ENCODE data around the gene AGBL4. TPM values are rescaled to one million over a fixed set of nuclear protein-coding genes. Genes with fewer than 3 reads are reported as not detected.
"Not testable (repeated sequence)": the region's sequence is repeated elsewhere in the genome, so short reads cannot be mapped to it uniquely, and the experiment has no call there.

The AGBL4 gene
- total and polyA plus RNA-seq, 5 experiments from 2014 or later = 0.16 to 0.25 TPM; not detected in 3

GRCh38 chr1:49318218-49318617 lies 705.5 kb downstream of the AGBL4 start:
- POLR2A ChIA-PET = interaction anchor here (0.7 kb wide), 1 partner anchor 100 kb away, joined by 3 read pairs; no protein-coding TSS in a partner anchor
- Mint-ChIP-seq H3K9me3 (peaks cover 0 to 7% (median 0%) of the 10 kb centered on the region in 9 donors), H3K27me3 (peaks cover 0 to 7% (median 1%) of the 10 kb centered on the region in 5 donors), H3K4me1 (no peaks in the 10 kb centered on the region), H3K36me3 (no peaks in the 10 kb centered on the region), H3K27ac (no peak overlapping the region), H3K4me3 (no peak overlapping the region)
- ATAC-seq = no peak
- no peak for DNase-seq

- H3K27me3 Mint-ChIP-seq = peaks cover 0 to 16% (median 1%) of the 10 kb centered on the region in 5 donors
- DNase-seq (no peak), ATAC-seq (no peak)
- no peaks in the 10 kb centered on the region for H3K4me1 Mint-ChIP-seq
- no peak overlapping the region for H3K4me3 Mint-ChIP-seq
- H3K27ac Mint-ChIP-seq = no peak overlapping the region
- H3K36me3 Mint-ChIP-seq = no peaks in the 10 kb centered on the region
- POLR2A ChIA-PET = no interaction called here
- peaks cover 0 to 15% (median 7%) of the 10 kb centered on the region in 9 donors for H3K9me3 Mint-ChIP-seq
Measured at GRCh38 chr1:49307457-49307856, 716.3 kb downstream of the AGBL4 start.

- no peaks in the 10 kb centered on the region for H3K4me1 Mint-ChIP-seq
- H3K36me3 Mint-ChIP-seq = no peaks in the 10 kb centered on the region
- no peak overlapping the region for H3K27ac Mint-ChIP-seq
- H3K27me3 Mint-ChIP-seq = peaks cover 0 to 16% (median 1%) of the 10 kb centered on the region in 5 donors
- H3K9me3 Mint-ChIP-seq = peaks cover 0 to 20% (median 10%) of the 10 kb centered on the region in 9 donors
- DNase-seq = no peak
- POLR2A ChIA-PET = no interaction called here
- ATAC-seq = no peak
- no peak overlapping the region for H3K4me3 Mint-ChIP-seq
Measured at GRCh38 chr1:49306507-49307070, 717.2 kb downstream of the AGBL4 start.

- H3K4me3 Mint-ChIP-seq, DNase-seq, POLR2A ChIA-PET, H3K27ac Mint-ChIP-seq, H3K36me3 Mint-ChIP-seq, ATAC-seq, H3K4me1 Mint-ChIP-seq: not testable (repeated sequence)
- H3K27me3 Mint-ChIP-seq = peaks cover 0 to 10% (median 1%) of the 10 kb centered on the region in 5 donors
- H3K9me3 Mint-ChIP-seq = peaks cover 0 to 21% (median 8%) of the 10 kb centered on the region in 9 donors
Measured at GRCh38 chr1:49302400-49302799, 721.4 kb downstream of the AGBL4 start.

- Mint-ChIP-seq H3K4me3 (no peak overlapping the region), H3K9me3 (peaks cover 0 to 20% (median 5%) of the 10 kb centered on the region in 9 donors), H3K36me3 (no peaks in the 10 kb centered on the region), H3K27ac (no peak overlapping the region), H3K4me1 (no peaks in the 10 kb centered on the region), H3K27me3 (peaks cover 0 to 7% (median 2%) of the 10 kb centered on the region in 5 donors)
- POLR2A ChIA-PET = no interaction called here
- DNase-seq (no peak), ATAC-seq (no peak)
Measured at GRCh38 chr1:49298304-49298703, 725.5 kb downstream of the AGBL4 start.

- H3K27ac Mint-ChIP-seq = no peak overlapping the region
- POLR2A ChIA-PET = no interaction called here
- H3K4me3 Mint-ChIP-seq = no peak overlapping the region
- ATAC-seq (no peak), DNase-seq (no peak)
- no peaks in the 10 kb centered on the region for H3K36me3 Mint-ChIP-seq
- no peaks in the 10 kb centered on the region for H3K4me1 Mint-ChIP-seq
- peaks cover 0 to 16% (median 7%) of the 10 kb centered on the region in 9 donors for H3K9me3 Mint-ChIP-seq
- H3K27me3 Mint-ChIP-seq = peaks cover 0 to 6% (median 2%) of the 10 kb centered on the region in 5 donors
Measured at GRCh38 chr1:49297783-49298182, 726.0 kb downstream of the AGBL4 start.

GRCh38 chr1:49294539-49294938 lies 729.2 kb downstream of the AGBL4 start:
- ATAC-seq = no peak
- H3K4me1 Mint-ChIP-seq = no peaks in the 10 kb centered on the region
- no peak for DNase-seq
- H3K27ac Mint-ChIP-seq = peak overlapping the region in 1 of 10 donors; percentile 25
- H3K4me3 Mint-ChIP-seq = no peak overlapping the region
- H3K36me3 Mint-ChIP-seq = peaks cover 0 to 2% (median 0%) of the 10 kb centered on the region in 3 donors
- H3K9me3 Mint-ChIP-seq = peaks cover 0 to 20% (median 7%) of the 10 kb centered on the region in 9 donors
- POLR2A ChIA-PET = no interaction called here
- peaks cover 0 to 4% (median 0%) of the 10 kb centered on the region in 5 donors for H3K27me3 Mint-ChIP-seq

GRCh38 chr1:49293016-49293415 lies 730.7 kb downstream of the AGBL4 start:
- Mint-ChIP-seq H3K27ac (no peak overlapping the region), H3K27me3 (peaks cover 0 to 4% (median 0%) of the 10 kb centered on the region in 5 donors), H3K9me3 (peaks cover 0 to 24% (median 7%) of the 10 kb centered on the region in 9 donors), H3K36me3 (peaks cover 0 to 2% (median 0%) of the 10 kb centered on the region in 3 donors), H3K4me3 (no peak overlapping the region), H3K4me1 (no peaks in the 10 kb centered on the region)
- ATAC-seq = no peak
- DNase-seq = peak in 1 of 10 donors; percentile 51
- POLR2A ChIA-PET = no interaction called here

- H3K27ac Mint-ChIP-seq, H3K27me3 Mint-ChIP-seq, H3K4me1 Mint-ChIP-seq, ATAC-seq, H3K4me3 Mint-ChIP-seq, POLR2A ChIA-PET: not testable (repeated sequence)
- Mint-ChIP-seq H3K36me3 (peaks cover 0 to 11% (median 2%) of the 10 kb centered on the region in 3 donors), H3K9me3 (peaks cover 0 to 42% (median 6%) of the 10 kb centered on the region in 9 donors)
- DNase-seq = peak in 2 of 10 donors; percentile 1 to 10
Measured at GRCh38 chr1:49257211-49258049, 766.3 kb downstream of the AGBL4 start.

GRCh38 chr1:49252917-49253316 lies 770.8 kb downstream of the AGBL4 start:
- no peaks in the 10 kb centered on the region for H3K4me1 Mint-ChIP-seq
- POLR2A ChIA-PET = no interaction called here
- H3K9me3 Mint-ChIP-seq = peaks cover 0 to 49% (median 11%) of the 10 kb centered on the region in 9 donors
- peaks cover 0 to 17% (median 2%) of the 10 kb centered on the region in 3 donors for H3K36me3 Mint-ChIP-seq
- ATAC-seq (no peak), DNase-seq (no peak)
- H3K27me3 Mint-ChIP-seq = peaks cover 0 to 13% (median 2%) of the 10 kb centered on the region in 5 donors
- no peak overlapping the region for H3K27ac Mint-ChIP-seq
- no peak overlapping the region for H3K4me3 Mint-ChIP-seq

GRCh38 chr1:49251019-49251784 lies 772.6 kb downstream of the AGBL4 start:
- ATAC-seq = no peak
- POLR2A ChIA-PET = no interaction called here
- H3K36me3 Mint-ChIP-seq = peaks cover 0 to 13% (median 2%) of the 10 kb centered on the region in 3 donors
- peaks cover 0 to 13% (median 2%) of the 10 kb centered on the region in 5 donors for H3K27me3 Mint-ChIP-seq
- no peaks in the 10 kb centered on the region for H3K4me1 Mint-ChIP-seq
- H3K4me3 Mint-ChIP-seq = no peak overlapping the region
- H3K27ac Mint-ChIP-seq = no peak overlapping the region
- DNase-seq = no peak
- peaks cover 0 to 40% (median 11%) of the 10 kb centered on the region in 9 donors for H3K9me3 Mint-ChIP-seq

GRCh38 chr1:49240709-49241221 lies 783.0 kb downstream of the AGBL4 start:
- Mint-ChIP-seq H3K4me1 (no peaks in the 10 kb centered on the region), H3K9me3 (peaks cover 0 to 29% (median 5%) of the 10 kb centered on the region in 9 donors), H3K27me3 (peaks cover 0 to 16% (median 4%) of the 10 kb centered on the region in 5 donors), H3K36me3 (peaks cover 0 to 9% (median 0%) of the 10 kb centered on the region in 3 donors), H3K27ac (no peak overlapping the region), H3K4me3 (no peak overlapping the region)
- DNase-seq = no peak
- POLR2A ChIA-PET = no interaction called here
- ATAC-seq = no peak
